Measurements from ENCODE around the gene DDIAS. TPM values are rescaled to one million over a fixed set of nuclear protein-coding genes. Genes with fewer than 3 reads are reported as not detected.

The DDIAS gene
- total and polyA plus RNA-seq, 9 of the 15 experiments (the other 6 are each of a cell fraction or from before 2014, with no cell fraction given), result 9.4 to 27.2 (median 23.3) TPM

DNA sequence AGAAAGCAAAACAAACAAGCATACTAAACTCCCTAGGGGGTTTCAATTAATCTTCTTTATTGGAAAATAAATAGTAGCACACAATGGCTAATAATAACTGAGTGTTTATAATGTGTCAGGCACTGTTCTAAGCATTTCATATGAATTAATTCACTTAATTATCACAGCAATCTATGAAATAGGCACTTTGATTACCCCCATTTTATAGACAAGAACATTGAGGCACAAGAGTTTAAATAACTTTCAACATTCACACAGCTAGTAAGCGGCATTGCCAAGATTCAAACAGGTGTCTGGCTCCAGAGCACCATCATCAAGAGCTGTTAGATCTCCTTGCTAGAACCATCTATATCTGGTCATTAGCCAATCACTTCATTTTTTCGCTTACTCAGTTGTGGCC is 44.4 kb upstream of the DDIAS start:
- no peak overlapping the region for H2AFZ ChIP-seq (ENCODE audit: low read depth, low read length)
- CTCF ChIA-PET (ENCODE audit: low intra/inter-chr PET ratio), result no interaction called here
- H3K9me3 ChIP-seq (replicated peaks; ENCODE audit: control insufficient read depth, insufficient read depth, low read depth, low read length), result no peaks in the 10 kb centered on the region
- no peak for FAIRE-seq
- intact Hi-C loops (cut with micrococcal nuclease), result no loop called here
- no peak overlapping the region for H3K9ac ChIP-seq (ENCODE audit: insufficient read depth in 1 of 2, low read depth in 2 of 2, low read length in 2 of 2)
- POLR2A ChIA-PET, result no interaction called here
- H3K36me3 ChIP-seq (ENCODE audit: control insufficient read depth, insufficient read depth, low read length), result no peaks in the 10 kb centered on the region
- H3K27me3 ChIP-seq (ENCODE audit: control insufficient read depth in 2 of 2, insufficient read depth in 2 of 2, low read length in 2 of 2), result no peaks in the 10 kb centered on the region
- no peak for DNase-seq (ENCODE audit: extremely low read depth in 1 of 4, low spot score in 3 of 4)
- TF ChIP-seq ZFP36 (IDR thresholded peaks at IDR 0.05; ENCODE audit: low read depth, low read length, partially characterized antibody) (no peak), ZNF354B (CRISPR knock-in tag; IDR thresholded peaks at IDR 0.05) (no peak), RNF219 (CRISPR knock-in tag; IDR thresholded peaks at IDR 0.05) (no peak), PBX2 (CRISPR knock-in tag; IDR thresholded peaks at IDR 0.05; ENCODE audit: low read depth) (no peak), PBX2 (tag; conservative IDR thresholded peaks at IDR 0.05; ENCODE audit: low read depth) (no peak), RBM15 (IDR thresholded peaks at IDR 0.05; ENCODE audit: insufficient read depth, low read length) (no peak), NFE2L1 (tag; IDR thresholded peaks at IDR 0.05; ENCODE audit: borderline replicate concordance, low read depth) (no peak), SNRNP70 (optimal IDR thresholded peaks at IDR 0.05; ENCODE audit: low read depth, low read length) (no peak), RBM25 (IDR thresholded peaks at IDR 0.05; ENCODE audit: low read depth, low read length, severe bottlenecking) (peak; percentile 71)
- H3K4me3 ChIP-seq, result no peak overlapping the region
- ATAC-seq, result no peak
- in situ Hi-C loops (cut with MboI), result loop anchor here (25.0 kb wide), 1 partner anchor 955 kb away; no protein-coding TSS in a partner anchor
- no peaks in the 10 kb centered on the region; the same call in 1 of the 2 replicates for H4K20me1 ChIP-seq (replicated peaks; ENCODE audit: control insufficient read depth, insufficient read depth, low read length)
- H3K9me1 ChIP-seq (ENCODE audit: control insufficient read depth, insufficient read depth, low read length), result no peaks in the 10 kb centered on the region
- no peak overlapping the region for H3K27ac ChIP-seq (ENCODE audit: extremely low read depth, low read depth, low read length)
- no peak overlapping the region for H3K4me2 ChIP-seq (ENCODE audit: insufficient read depth, low read length)
- BruUV-seq (replicated peaks), result no TSS peak
- no peaks in the 10 kb centered on the region for H3K4me1 ChIP-seq (replicated peaks in 1 of 2; ENCODE audit: control insufficient read depth in 2 of 2, insufficient read depth in 2 of 2, low read length in 2 of 2)
- H3K79me2 ChIP-seq (ENCODE audit: control insufficient read depth, insufficient read depth, low read length), result no peaks in the 10 kb centered on the region
- 82% methylated on average over 2 of the region's 2 CpGs for WGBS (ENCODE audit: insufficient coverage, low coverage, missing lambda C conversion rate)
